ENCODE results near the gene C1S. TPM values are rescaled to one million over a fixed set of nuclear protein-coding genes. Genes with fewer than 3 reads are reported as not detected.

Gene C1S
- total RNA-seq, 1 donor from 2014 or later: 6.3 TPM

DNA sequence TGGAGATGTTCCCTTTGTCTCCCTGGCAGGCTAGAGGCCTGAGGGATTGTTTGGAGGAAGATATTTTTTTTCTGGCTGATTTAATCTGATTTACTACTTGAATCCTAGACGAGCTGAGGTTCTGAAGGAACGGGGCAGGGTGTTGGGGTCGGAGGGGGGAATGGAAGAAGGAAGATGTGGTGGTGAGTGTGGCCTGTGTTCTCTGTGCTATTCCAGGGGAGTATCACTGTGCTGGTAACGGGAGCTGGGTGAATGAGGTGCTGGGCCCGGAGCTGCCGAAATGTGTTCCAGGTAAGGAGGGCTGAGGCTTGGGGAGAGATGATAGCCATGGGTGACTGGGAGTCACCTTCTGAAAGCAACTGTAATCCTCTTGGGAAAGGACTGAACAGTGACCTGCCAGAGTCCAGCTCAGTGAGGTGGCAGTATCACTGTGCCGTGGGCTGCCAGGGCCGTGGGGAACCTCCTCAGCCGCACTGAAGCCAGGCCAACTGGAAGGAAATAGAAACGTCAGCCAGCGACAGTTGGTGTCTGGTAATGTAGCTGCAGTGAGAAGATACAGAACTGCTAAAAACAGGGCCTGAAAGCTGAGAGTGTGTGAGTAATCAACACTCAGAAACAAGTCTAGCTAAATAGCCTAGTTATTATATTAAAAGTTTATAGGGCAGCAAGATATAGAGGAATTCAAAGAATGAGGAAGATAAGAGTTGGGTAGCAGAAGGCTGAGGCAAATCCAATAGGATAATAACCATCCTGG lies 7.9 kb downstream of the C1S start:
- DNase-seq (ENCODE audit: low read depth) (peak; percentile 62), FAIRE-seq (no peak)
- Histone ChIP-seq H3K4me3 (ENCODE audit: low read depth, low read length) (no peak overlapping the region), H3K36me3 (ENCODE audit: control insufficient read depth, insufficient read depth, low read length) (no peaks in the 10 kb centered on the region), H3K27me3 (ENCODE audit: control insufficient read depth, insufficient read depth, low read length) (no peaks in the 10 kb centered on the region)
- TF ChIP-seq, protein P1, sequence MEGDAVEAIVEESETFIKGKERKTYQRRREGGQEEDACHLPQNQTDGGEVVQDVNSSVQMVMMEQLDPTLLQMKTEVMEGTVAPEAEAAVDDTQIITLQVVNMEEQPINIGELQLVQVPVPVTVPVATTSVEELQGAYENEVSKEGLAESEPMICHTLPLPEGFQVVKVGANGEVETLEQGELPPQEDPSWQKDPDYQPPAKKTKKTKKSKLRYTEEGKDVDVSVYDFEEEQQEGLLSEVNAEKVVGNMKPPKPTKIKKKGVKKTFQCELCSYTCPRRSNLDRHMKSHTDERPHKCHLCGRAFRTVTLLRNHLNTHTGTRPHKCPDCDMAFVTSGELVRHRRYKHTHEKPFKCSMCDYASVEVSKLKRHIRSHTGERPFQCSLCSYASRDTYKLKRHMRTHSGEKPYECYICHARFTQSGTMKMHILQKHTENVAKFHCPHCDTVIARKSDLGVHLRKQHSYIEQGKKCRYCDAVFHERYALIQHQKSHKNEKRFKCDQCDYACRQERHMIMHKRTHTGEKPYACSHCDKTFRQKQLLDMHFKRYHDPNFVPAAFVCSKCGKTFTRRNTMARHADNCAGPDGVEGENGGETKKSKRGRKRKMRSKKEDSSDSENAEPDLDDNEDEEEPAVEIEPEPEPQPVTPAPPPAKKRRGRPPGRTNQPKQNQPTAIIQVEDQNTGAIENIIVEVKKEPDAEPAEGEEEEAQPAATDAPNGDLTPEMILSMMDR (IDR thresholded peaks at IDR 0.05; ENCODE audit: insufficient read depth, low read length, severe bottlenecking): no peak

DNA sequence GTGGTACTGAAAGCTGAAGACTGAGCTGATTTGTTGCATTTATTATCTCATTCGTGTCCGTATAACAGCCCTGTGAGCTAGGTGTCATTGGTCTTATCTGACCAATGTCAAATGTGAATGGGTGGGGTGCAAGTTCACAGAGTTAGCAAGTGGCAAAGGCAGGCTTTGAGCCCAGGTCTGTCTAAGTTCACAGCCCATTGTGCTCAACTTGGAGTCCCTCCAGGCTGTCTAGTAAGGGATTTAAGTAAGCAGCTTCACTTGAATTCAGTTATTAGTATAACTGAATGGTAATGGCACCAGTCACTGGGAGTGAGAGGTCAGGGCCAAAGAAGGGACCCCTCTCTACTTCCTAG lies 8.5 kb downstream of the C1S start:
- no peaks in the 10 kb centered on the region for H3K36me3 ChIP-seq (ENCODE audit: control insufficient read depth, insufficient read depth, low read length)
- DNase-seq (ENCODE audit: low read depth): no peak

GRCh38 chr12:7069386-7069785 lies 8.9 kb downstream of the C1S start:
- DNase-seq (ENCODE audit: low read depth) (no peak), FAIRE-seq (no peak)
- TF ChIP-seq, protein P1 (IDR thresholded peaks at IDR 0.05; ENCODE audit: insufficient read depth, low read length, severe bottlenecking): no peak

More for the DNA sequence above, 8.5 kb downstream of the C1S start:
- no peaks in the 10 kb centered on the region for H3K27me3 ChIP-seq (ENCODE audit: control insufficient read depth, insufficient read depth, low read length)
- no peak for FAIRE-seq
- TF ChIP-seq, protein P1 (IDR thresholded peaks at IDR 0.05; ENCODE audit: insufficient read depth, low read length, severe bottlenecking): no peak
- no peak overlapping the region for H3K4me3 ChIP-seq (ENCODE audit: low read depth, low read length)

GRCh38 chr12:7072035-7072434 lies 11.5 kb downstream of the C1S start:
- no peak for FAIRE-seq
- TF ChIP-seq, protein P1 (IDR thresholded peaks at IDR 0.05; ENCODE audit: insufficient read depth, low read length, severe bottlenecking): no peak
- Histone ChIP-seq H3K4me3 (ENCODE audit: low read depth, low read length) (no peak overlapping the region), H3K36me3 (ENCODE audit: control insufficient read depth, insufficient read depth, low read length) (no peaks in the 10 kb centered on the region), H3K27me3 (ENCODE audit: control insufficient read depth, insufficient read depth, low read length) (no peaks in the 10 kb centered on the region)
- no peak for DNase-seq (ENCODE audit: low read depth)

More at GRCh38 chr12:7069386-7069785, 8.9 kb downstream of the C1S start:
- Histone ChIP-seq H3K27me3 (ENCODE audit: control insufficient read depth, insufficient read depth, low read length) (no peaks in the 10 kb centered on the region), H3K4me3 (ENCODE audit: low read depth, low read length) (no peak overlapping the region), H3K36me3 (ENCODE audit: control insufficient read depth, insufficient read depth, low read length) (no peaks in the 10 kb centered on the region)

- Histone ChIP-seq H3K36me3 (ENCODE audit: control insufficient read depth, insufficient read depth, low read length) (no peaks in the 10 kb centered on the region), H3K4me3 (ENCODE audit: low read depth, low read length) (no peak overlapping the region), H3K27me3 (ENCODE audit: control insufficient read depth, insufficient read depth, low read length) (no peaks in the 10 kb centered on the region)
- DNase-seq (ENCODE audit: low read depth) (no peak), FAIRE-seq (no peak)
- TF ChIP-seq, protein P1 (IDR thresholded peaks at IDR 0.05; ENCODE audit: insufficient read depth, low read length, severe bottlenecking): no peak
Measured at GRCh38 chr12:7072554-7072953, 12.0 kb downstream of the C1S start.

DNA sequence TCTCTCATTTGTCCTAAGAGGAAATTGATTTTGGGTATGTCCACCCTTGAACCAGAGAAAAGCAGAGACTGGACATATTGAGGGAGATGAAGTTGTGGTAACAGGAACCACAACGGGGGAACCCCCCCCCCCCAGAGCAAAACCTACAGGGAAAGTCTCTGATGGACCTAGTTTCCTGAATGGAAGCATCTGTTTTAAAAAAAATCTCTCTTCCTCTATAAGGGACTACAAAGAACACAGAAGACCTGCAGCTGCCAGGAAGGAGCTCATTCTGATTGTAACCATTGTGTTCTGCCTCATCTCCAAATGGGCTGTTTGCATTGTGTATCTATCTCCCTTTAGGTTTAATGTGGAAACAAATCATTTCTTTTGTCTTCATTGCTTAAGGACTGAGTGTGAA lies 13.4 kb downstream of the C1S start:
- no peak for DNase-seq (ENCODE audit: low read depth)
- no peaks in the 10 kb centered on the region for H3K36me3 ChIP-seq (ENCODE audit: control insufficient read depth, insufficient read depth, low read length)
- no peaks in the 10 kb centered on the region for H3K27me3 ChIP-seq (ENCODE audit: control insufficient read depth, insufficient read depth, low read length)
- TF ChIP-seq, protein P1 (IDR thresholded peaks at IDR 0.05; ENCODE audit: insufficient read depth, low read length, severe bottlenecking): no peak
- no peak overlapping the region for H3K4me3 ChIP-seq (ENCODE audit: low read depth, low read length)
- FAIRE-seq: no peak

All from bronchial epithelial cell (primary cell).